WERI-Rb-1 (cell line): ENCODE measurements around the gene IL17RA.

Experiments
- DNase-seq: peaks from one replicate; pipeline ENCODE4 v3.0.0-alpha.2; 2020
- H3K27ac ChIP-seq: fragments of 250-450 bp; sonication (Bioruptor Pico); 2 replicates; pipeline ENCODE4 v1.5.1; 2020; ENCODE audit warnings: mild to moderate bottlenecking, moderate library complexity
- H3K27me3 ChIP-seq: fragments of 250-450 bp; sonication (Bioruptor Pico); 2 replicates; pipeline ENCODE4 v1.5.1; 2021; ENCODE audit warnings: mild to moderate bottlenecking, low read depth, moderate library complexity; ENCODE audit not compliant: insufficient read depth, severe bottlenecking
- H3K36me3 ChIP-seq: fragments of 250-450 bp; sonication (Bioruptor Pico); 2 replicates; pipeline ENCODE4 v1.5.1; 2020; ENCODE audit warnings: mild to moderate bottlenecking, moderate library complexity
- H3K4me3 ChIP-seq: 2 replicates; pipeline ENCODE4 v1.5.1; 2011; ENCODE audit warnings: low read depth, mild to moderate bottlenecking, control low read depth, low read length
- H3K9me3 ChIP-seq: fragments of 250-450 bp; sonication (Bioruptor Pico); 2 replicates; pipeline ENCODE4 v1.5.1; 2021; ENCODE audit warnings: mild to moderate bottlenecking, moderate library complexity; ENCODE audit not compliant: severe bottlenecking
- TF ChIP-seq, protein P1 (sequence below): IDR thresholded peaks from 2 replicates; pipeline ENCODE4 v1.5.1; 2011; ENCODE audit warnings: low read depth, mild to moderate bottlenecking, control low read depth, inconsistent platforms, low read length

The IL17RA gene

DNA sequence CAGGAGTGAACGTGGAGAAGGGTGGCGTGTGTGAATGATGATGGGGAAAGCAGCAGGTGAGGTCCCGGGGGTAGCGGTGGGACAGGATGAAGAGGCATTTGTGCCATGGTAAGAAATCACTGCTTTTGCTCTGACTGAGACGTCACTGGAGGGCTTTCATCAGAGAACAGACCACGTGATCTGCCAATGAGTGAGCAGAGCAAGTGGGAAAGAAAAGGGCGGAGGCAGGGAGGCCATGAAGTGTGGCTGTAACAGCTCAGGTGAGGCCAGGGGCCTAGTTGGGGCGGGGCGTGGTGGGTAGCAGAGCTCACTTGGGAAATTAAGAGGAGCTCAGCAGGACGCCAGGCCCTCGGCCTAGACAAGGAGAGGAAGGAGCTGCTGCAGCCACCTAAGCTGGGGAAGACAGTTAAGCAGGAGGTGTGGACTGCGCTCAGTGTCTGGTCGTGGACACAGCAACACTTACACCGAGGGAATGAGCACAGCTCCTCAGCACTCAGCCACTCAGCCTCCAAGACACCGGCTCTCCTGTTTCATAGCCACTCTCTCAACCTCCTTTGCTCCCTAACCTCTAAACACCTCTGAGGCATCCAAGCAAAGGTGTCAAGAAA is 50.5 kb downstream of the IL17RA start:
- Histone ChIP-seq H3K9me3 (no peaks in the 10 kb centered on the region), H3K27me3 (no peaks in the 10 kb centered on the region), H3K36me3 (peaks cover 22% of the 10 kb centered on the region)

GRCh38 chr22:17137170-17137569 is 52.4 kb downstream of the IL17RA start:
- TF ChIP-seq, protein P1, sequence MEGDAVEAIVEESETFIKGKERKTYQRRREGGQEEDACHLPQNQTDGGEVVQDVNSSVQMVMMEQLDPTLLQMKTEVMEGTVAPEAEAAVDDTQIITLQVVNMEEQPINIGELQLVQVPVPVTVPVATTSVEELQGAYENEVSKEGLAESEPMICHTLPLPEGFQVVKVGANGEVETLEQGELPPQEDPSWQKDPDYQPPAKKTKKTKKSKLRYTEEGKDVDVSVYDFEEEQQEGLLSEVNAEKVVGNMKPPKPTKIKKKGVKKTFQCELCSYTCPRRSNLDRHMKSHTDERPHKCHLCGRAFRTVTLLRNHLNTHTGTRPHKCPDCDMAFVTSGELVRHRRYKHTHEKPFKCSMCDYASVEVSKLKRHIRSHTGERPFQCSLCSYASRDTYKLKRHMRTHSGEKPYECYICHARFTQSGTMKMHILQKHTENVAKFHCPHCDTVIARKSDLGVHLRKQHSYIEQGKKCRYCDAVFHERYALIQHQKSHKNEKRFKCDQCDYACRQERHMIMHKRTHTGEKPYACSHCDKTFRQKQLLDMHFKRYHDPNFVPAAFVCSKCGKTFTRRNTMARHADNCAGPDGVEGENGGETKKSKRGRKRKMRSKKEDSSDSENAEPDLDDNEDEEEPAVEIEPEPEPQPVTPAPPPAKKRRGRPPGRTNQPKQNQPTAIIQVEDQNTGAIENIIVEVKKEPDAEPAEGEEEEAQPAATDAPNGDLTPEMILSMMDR = no peak
- Histone ChIP-seq H3K36me3 (peaks cover 33% of the 10 kb centered on the region), H3K27ac (no peak overlapping the region), H3K9me3 (no peaks in the 10 kb centered on the region), H3K4me3 (no peak overlapping the region), H3K27me3 (no peaks in the 10 kb centered on the region)
- no peak for DNase-seq

More for the DNA sequence above, 50.5 kb downstream of the IL17RA start:
- TF ChIP-seq, protein P1 = no peak
- no peak overlapping the region for H3K4me3 ChIP-seq
- no peak overlapping the region for H3K27ac ChIP-seq
- no peak for DNase-seq

GRCh38 chr22:17137861-17138425 is 53.1 kb downstream of the IL17RA start:
- DNase-seq = no peak
- H3K4me3 ChIP-seq = no peak overlapping the region
- no peaks in the 10 kb centered on the region for H3K9me3 ChIP-seq
- no peak overlapping the region for H3K27ac ChIP-seq
- TF ChIP-seq, protein P1 = no peak
- no peaks in the 10 kb centered on the region for H3K27me3 ChIP-seq
- H3K36me3 ChIP-seq = peaks cover 40% of the 10 kb centered on the region

- H3K9me3 ChIP-seq = no peaks in the 10 kb centered on the region
- TF ChIP-seq, protein P1 = no peak
- H3K36me3 ChIP-seq = peaks cover 45% of the 10 kb centered on the region
- H3K27me3 ChIP-seq = no peaks in the 10 kb centered on the region
- H3K4me3 ChIP-seq = no peak overlapping the region
- no peak for DNase-seq
- no peak overlapping the region for H3K27ac ChIP-seq
Observed at GRCh38 chr22:17138513-17138912, 53.7 kb downstream of the IL17RA start.

DNA sequence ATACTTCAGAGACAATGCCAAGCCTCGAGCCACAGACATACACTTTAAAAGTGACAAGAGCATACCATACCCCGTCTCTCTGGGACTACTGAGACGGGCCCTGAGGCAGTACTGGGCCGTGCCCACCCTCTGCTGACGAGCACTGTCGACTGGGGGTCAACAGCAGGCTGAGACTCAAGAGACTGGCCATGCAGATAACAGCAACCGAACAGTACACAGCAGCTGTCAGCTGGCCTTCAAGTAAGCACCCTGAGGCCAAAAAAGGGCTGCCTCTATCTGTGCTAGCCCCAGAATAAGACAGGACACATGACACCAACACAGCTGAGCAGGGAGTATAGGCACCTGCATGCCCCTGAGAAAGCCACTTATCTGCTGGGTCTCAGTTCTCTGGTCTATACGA is 55.2 kb downstream of the IL17RA start:
- Histone ChIP-seq H3K9me3 (no peaks in the 10 kb centered on the region), H3K4me3 (no peak overlapping the region), H3K27me3 (no peaks in the 10 kb centered on the region), H3K36me3 (peaks cover 54% of the 10 kb centered on the region), H3K27ac (no peak overlapping the region)
- TF ChIP-seq, protein P1 = no peak
- DNase-seq = no peak
